Kidney (tissue), 14 donors: Measurements from ENCODE around the gene TEX44. TPM values are rescaled to one million over a fixed set of nuclear protein-coding genes. Genes with fewer than 3 reads are reported as not detected.
"Not testable (repeated sequence)": the region's sequence is repeated elsewhere in the genome, so short reads cannot be mapped to it uniquely, and the experiment has no call there.

Source experiments
- DNase-seq, 5 donors: peaks; one replicate each; pipeline ENCODE4 v3.0.0-alpha.2; 2013 to 2020
- FAIRE-seq: peaks from 2 replicates; lab custom pipeline; 2012; peaks lifted over from hg19 to GRCh38; lab: Jason Lieb, UNC
- H3K27ac ChIP-seq, 2 donors: one replicate each; pipeline ENCODE4 v1.7.0; 2013; ENCODE audit warnings: low read depth in 2 of 2, low read length in 2 of 2, inconsistent platforms in 1 of 2
- H3K27me3 ChIP-seq: one replicate; pipeline ENCODE4 v1.7.1; 2013; ENCODE audit warnings: low read length, inconsistent platforms; ENCODE audit not compliant: control insufficient read depth, insufficient read depth
- H3K36me3 ChIP-seq, 3 donors: one replicate each; pipeline versions ENCODE4 v1.7.0 to v1.7.1; 2013; ENCODE audit warnings: low read length in 3 of 3, control low read depth in 1 of 3, inconsistent platforms in 1 of 3; ENCODE audit not compliant: insufficient read depth in 3 of 3, control insufficient read depth in 2 of 3
- H3K4me1 ChIP-seq, 3 donors: one replicate each; pipeline versions ENCODE4 v1.7.0 to v1.7.1; 2013; ENCODE audit warnings: low read length in 3 of 3, inconsistent platforms in 1 of 3, low read depth in 1 of 3; ENCODE audit not compliant: control insufficient read depth in 2 of 3, insufficient read depth in 2 of 3
- H3K4me3 ChIP-seq, 3 donors: one replicate each; pipeline versions ENCODE4 v1.7.0 to v1.8.1; 2013; ENCODE audit warnings: low read length in 3 of 3, control low read depth in 1 of 3, inconsistent platforms in 1 of 3
- H3K9ac ChIP-seq, 3 donors: one replicate each; pipeline versions ENCODE4 v1.7.0 to v1.7.1; 2013; ENCODE audit warnings: low read length in 3 of 3, control low read depth in 1 of 3, inconsistent platforms in 1 of 3
- H3K9me3 ChIP-seq, 3 donors: one replicate each; pipeline versions ENCODE4 v1.7.0 to v1.7.1; 2013; ENCODE audit warnings: low read length in 3 of 3, control low read depth in 1 of 3, inconsistent platforms in 1 of 3; ENCODE audit not compliant: control insufficient read depth in 2 of 3, insufficient read depth in 1 of 3
- intact Hi-C: fragments of 100-400 bp; cut with DNase I; formaldehyde crosslinking; loops from one replicate; pipeline ENCODE4 v1.11.1; 2022
- polyA plus RNA-seq: library from polyadenylated mRNA; stranded (reverse); fragments of 350-450 nt; fragmentation: Illumina TruSeq; extraction: RNeasy Lipid Tissue Mini Kit (QIAGEN cat#74804); gene quantifications from one replicate; pipeline ENCODE4 v1.2.3, GENCODE V29; 2014; ENCODE audit warnings: low read depth, low replicate concordance; ENCODE audit not compliant: insufficient read depth
- total RNA-seq: library from RNA; stranded (reverse); fragmentation: NEBNext Ultra II Directional; extraction: Animal tissue kit (Norgen Biotek cat#: 25700); gene quantifications from one replicate; pipeline ENCODE4 v1.2.1, GENCODE V29; 2021
- TF ChIP-seq, protein P1 (sequence below): IDR thresholded peaks from 3 replicates; pipeline ENCODE4 v1.5.1; 2012; ENCODE audit warnings: mild to moderate bottlenecking, moderate library complexity, borderline replicate concordance; ENCODE audit not compliant: insufficient read depth; ENCODE audit errors: extremely low read depth
- donor health status: control.
- donor health status: control.
- donor health status: control.
- donor health status: control.
- donor health status: control.
- donor health status: DM: yes; HTN: yes; CAD: no.
- donor health status: Normal renal cell carcinoma (clear cell type).

TEX44 gene
- total and polyA plus RNA-seq, 2 donors from 2014 or later: not detected

DNA sequence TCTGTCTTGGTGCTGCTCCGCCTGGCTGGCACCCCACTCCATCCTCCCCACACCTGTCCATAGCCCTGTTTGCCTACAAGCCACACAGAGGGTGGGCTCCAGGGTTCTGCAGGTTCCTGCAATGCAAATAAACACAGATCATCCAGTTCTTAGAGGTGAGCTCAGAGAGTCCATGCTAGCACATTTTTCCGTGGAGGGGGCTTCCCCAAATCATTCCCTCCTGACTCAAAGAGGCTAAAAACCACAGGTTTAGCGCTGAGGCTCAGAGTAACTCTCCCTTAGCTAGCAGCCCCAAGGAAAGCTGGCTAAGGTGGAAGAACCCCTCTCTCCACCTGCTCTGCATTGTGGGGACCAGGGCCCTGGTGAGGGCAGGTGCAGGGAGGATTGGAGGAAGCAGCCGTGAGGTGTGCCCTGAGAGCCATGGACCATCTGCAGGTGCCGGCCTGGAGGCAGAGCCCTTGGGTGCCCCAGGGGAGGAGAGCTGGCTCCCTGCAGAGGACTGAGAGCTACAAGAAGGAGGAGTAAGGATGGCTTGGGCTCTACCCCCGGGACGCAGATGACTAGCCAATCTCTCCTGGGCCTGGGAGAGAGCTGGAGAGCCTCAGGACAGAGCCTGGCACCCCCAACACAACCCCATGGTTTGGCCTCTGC, 23.8 kb upstream of the TEX44 start:
- Histone ChIP-seq H3K4me3 (no peak overlapping the region), H3K9me3 (no peaks in the 10 kb centered on the region), H3K4me1 (no peaks in the 10 kb centered on the region), H3K36me3 (no peaks in the 10 kb centered on the region), H3K27me3 (no peaks in the 10 kb centered on the region), H3K27ac (no peak overlapping the region), H3K9ac (no peak overlapping the region)
- DNase-seq (no peak), FAIRE-seq (no peak)
- TF ChIP-seq, protein P1, sequence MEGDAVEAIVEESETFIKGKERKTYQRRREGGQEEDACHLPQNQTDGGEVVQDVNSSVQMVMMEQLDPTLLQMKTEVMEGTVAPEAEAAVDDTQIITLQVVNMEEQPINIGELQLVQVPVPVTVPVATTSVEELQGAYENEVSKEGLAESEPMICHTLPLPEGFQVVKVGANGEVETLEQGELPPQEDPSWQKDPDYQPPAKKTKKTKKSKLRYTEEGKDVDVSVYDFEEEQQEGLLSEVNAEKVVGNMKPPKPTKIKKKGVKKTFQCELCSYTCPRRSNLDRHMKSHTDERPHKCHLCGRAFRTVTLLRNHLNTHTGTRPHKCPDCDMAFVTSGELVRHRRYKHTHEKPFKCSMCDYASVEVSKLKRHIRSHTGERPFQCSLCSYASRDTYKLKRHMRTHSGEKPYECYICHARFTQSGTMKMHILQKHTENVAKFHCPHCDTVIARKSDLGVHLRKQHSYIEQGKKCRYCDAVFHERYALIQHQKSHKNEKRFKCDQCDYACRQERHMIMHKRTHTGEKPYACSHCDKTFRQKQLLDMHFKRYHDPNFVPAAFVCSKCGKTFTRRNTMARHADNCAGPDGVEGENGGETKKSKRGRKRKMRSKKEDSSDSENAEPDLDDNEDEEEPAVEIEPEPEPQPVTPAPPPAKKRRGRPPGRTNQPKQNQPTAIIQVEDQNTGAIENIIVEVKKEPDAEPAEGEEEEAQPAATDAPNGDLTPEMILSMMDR: no peak
- intact Hi-C loops: no loop called here

DNA sequence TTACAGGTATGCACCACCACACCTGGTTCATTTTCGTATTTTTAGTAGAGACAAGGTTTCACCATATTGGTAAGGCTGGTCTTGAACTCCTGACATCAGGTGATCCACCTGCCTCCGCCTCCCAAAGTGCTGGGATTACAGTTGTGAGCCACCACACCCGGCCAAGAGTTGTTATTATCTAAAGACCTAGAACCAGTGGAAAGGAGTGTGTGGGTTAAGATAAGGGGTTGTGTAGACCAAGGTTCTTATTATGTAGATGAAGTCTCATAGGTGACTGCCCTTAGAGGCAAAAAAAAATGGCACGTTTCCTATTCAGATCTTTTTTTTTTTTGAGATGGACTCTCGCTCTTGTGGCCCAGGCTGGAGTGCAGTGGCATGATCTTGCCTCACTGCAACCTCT, 21.7 kb upstream of the TEX44 start:
- intact Hi-C loops, H3K9me3 ChIP-seq, FAIRE-seq, H3K4me3 ChIP-seq, H3K9ac ChIP-seq, H3K36me3 ChIP-seq, H3K4me1 ChIP-seq, DNase-seq, H3K27me3 ChIP-seq, H3K27ac ChIP-seq: not testable (repeated sequence)

DNA sequence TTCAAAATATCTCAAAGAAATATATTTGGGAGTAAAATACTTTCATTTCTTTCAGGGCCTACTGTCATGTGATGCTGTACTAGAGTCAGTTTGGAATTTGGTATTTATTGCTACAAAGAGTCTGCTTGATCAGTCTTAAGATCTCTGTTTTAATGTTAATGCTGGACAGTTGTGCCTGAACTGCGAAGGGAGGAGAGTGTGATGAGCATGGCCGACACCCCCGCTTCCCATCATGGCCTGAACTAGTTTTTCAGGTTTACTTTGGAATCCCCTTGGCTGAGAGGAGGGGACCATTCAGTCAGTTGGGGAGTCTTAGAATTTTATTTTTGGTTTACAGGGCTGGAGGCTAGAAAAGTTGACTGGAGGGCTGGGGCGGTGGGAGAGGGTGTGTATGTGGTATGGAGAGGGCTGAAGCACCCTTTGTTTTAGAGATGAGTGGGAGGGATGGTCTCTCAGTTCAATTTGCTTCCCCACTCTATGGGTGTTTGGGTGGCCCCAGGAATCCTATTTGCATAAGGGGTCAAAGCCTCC, 20.9 kb upstream of the TEX44 start:
- intact Hi-C loops: no loop called here
- Histone ChIP-seq H3K36me3 (no peaks in the 10 kb centered on the region), H3K4me3 (no peak overlapping the region), H3K9ac (no peak overlapping the region), H3K4me1 (no peaks in the 10 kb centered on the region), H3K27ac (peak overlapping the region in 1 of 2 donors; percentile 17), H3K9me3 (no peaks in the 10 kb centered on the region), H3K27me3 (no peaks in the 10 kb centered on the region)
- TF ChIP-seq, protein P1: no peak
- DNase-seq: peak in 2 of 5 donors; percentile 24 to 33
- FAIRE-seq: no peak

DNA sequence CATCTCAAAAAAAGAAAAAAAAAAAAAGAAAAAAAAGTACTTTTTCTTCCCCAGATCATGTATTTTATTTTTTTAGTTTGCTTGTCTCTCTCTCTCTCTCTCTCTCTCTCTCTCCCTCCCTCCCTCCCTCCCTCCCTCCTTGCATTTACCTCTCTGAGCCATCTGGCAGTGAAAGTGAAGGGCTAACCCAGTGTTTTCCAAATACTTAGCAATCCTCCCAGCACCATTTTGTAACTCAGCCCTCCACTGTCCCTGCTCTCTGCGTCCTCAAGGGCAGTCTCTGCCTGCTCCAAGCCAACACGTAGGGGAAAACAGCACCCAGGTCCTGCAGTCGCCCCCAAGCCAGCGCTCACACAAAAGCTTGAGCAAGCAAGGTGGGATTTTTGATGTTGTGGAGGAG, 19.6 kb upstream of the TEX44 start:
- intact Hi-C loops: no loop called here
- no peak overlapping the region for H3K9ac ChIP-seq
- no peak for FAIRE-seq

More for the DNA sequence above, 19.6 kb upstream of the TEX44 start:
- Histone ChIP-seq H3K4me1 (no peaks in the 10 kb centered on the region), H3K4me3 (no peak overlapping the region), H3K27me3 (no peaks in the 10 kb centered on the region), H3K27ac (no peak overlapping the region), H3K36me3 (no peaks in the 10 kb centered on the region), H3K9me3 (no peaks in the 10 kb centered on the region)
- TF ChIP-seq, protein P1: no peak
- no peak for DNase-seq
